Ectodermal cell (in vitro differentiated cells): ENCODE data around the gene COX6B1.
"Not testable (repeated sequence)": the region's sequence is repeated elsewhere in the genome, so short reads cannot be mapped to it uniquely, and the experiment has no call there.

ENCODE experiments used
- H3K27ac ChIP-seq: 2 replicates; pipeline ENCODE4 v1.7.0; 2013; ENCODE audit warnings: mild to moderate bottlenecking, low read depth, low read length; ENCODE audit not compliant: insufficient read depth, poor library complexity, severe bottlenecking
- H3K27me3 ChIP-seq: 2 replicates; pipeline ENCODE4 v1.7.0; 2013; ENCODE audit warnings: mild to moderate bottlenecking, low read length; ENCODE audit not compliant: insufficient read depth, control insufficient read depth, poor library complexity, severe bottlenecking
- H3K36me3 ChIP-seq: one replicate; pipeline ENCODE4 v1.7.0; 2013; ENCODE audit warnings: low read length; ENCODE audit not compliant: control insufficient read depth, insufficient read depth
- H3K4me1 ChIP-seq: one replicate; pipeline ENCODE4 v1.7.0; 2013; ENCODE audit warnings: low read length; ENCODE audit not compliant: control insufficient read depth, insufficient read depth
- H3K4me3 ChIP-seq: 2 replicates; pipeline ENCODE4 v1.7.0; 2013; ENCODE audit warnings: low read depth, low read length, control low read depth; ENCODE audit not compliant: insufficient read depth
- H3K9me3 ChIP-seq: 2 replicates; pipeline ENCODE4 v1.7.0; 2013; ENCODE audit warnings: mild to moderate bottlenecking, low read length, moderate library complexity; ENCODE audit not compliant: control insufficient read depth
- WGBS, 2 experiments: methylation state at CpG; one replicate each; pipeline ENCODE4 v1.1.7; 2013; ENCODE audit warnings: missing lambda C conversion rate in 2 of 2; 5-methylcytosine and 5-hydroxymethylcytosine counted together

COX6B1 gene

DNA sequence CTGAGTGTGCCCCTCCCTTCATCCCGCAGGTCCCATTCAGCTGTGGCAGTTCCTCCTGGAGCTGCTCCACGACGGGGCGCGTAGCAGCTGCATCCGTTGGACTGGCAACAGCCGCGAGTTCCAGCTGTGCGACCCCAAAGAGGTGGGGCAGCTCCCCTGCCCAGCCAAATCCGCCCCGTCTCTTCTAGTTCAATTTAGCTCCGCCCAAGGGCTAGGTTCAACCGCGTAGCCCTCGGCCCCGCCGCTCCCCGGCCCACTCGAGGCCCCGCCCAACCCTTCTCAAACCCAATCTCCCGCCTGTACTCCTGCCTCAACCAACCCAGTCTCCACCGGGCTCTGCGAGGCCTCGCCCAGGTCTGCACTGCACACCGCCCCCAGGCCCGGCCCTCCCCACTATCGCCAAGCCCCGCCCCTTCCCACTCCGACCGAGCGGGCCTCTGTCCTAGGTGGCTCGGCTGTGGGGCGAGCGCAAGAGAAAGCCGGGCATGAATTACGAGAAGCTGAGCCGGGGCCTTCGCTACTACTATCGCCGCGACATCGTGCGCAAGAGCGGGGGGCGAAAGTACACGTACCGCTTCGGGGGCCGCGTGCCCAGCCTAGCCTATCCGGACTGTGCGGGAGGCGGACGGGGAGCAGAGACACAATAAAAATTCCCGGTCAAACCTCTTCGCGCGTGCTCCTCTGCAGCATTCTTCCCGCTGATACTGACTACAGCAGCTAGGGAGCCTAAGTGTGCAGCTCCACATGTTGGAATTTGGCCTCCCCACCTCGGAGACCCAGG, 3.7 kb upstream of the COX6B1 start:
- H3K36me3 ChIP-seq = no peaks in the 10 kb centered on the region
- H3K4me3 ChIP-seq = peak overlapping the region; percentile 48
- peak overlapping the region; percentile 79 for H3K27ac ChIP-seq
- no peaks in the 10 kb centered on the region for H3K9me3 ChIP-seq
- H3K27me3 ChIP-seq = peaks cover 5% of the 10 kb centered on the region
- WGBS, 2 experiments = 1% methylated on average over 60 of the region's 60 CpGs
- peaks cover 27% of the 10 kb centered on the region for H3K4me1 ChIP-seq

DNA sequence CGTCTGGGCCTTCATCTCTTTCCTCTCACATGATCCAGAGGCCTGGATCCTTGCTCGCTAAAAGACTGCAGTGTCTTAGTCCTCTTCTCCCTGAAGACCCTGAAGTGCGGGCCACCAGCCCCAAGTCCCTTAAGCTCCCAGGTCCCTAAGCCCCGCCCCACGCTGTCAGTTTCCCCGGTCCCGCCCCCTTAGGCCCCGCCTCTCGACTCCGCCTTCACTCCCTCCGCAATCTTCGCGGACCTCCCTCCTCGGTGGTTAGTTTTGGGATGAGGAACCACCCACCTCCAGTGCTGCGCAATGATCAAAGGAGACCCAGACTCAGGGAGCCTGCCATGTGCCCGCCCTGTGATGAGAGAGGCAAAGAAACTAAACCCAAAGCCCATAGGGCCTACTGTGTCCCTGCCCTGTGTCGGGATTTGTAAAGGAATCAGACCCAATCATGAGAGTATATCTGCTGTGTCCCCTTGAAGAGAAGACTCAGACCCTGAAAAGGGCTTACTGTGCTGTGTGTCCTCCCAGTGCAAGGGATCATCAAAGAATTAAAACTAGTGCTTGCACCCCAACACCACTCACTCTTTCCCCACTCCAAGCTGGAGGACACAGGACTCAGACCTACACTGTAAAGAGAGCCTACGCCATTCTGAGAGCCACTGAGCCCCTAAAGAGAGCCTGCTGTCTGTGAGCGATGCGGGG, 3.0 kb upstream of the COX6B1 start:
- H3K36me3 ChIP-seq = no peaks in the 10 kb centered on the region
- 15 to 16% methylated on average over 20 of the region's 20 CpGs for WGBS, 2 experiments
- H3K4me1 ChIP-seq = peaks cover 21% of the 10 kb centered on the region
- peak overlapping the region; percentile 48 for H3K4me3 ChIP-seq
- peak overlapping the region; percentile 28 for H3K27ac ChIP-seq
- no peaks in the 10 kb centered on the region for H3K9me3 ChIP-seq
- peaks cover 5% of the 10 kb centered on the region for H3K27me3 ChIP-seq

DNA sequence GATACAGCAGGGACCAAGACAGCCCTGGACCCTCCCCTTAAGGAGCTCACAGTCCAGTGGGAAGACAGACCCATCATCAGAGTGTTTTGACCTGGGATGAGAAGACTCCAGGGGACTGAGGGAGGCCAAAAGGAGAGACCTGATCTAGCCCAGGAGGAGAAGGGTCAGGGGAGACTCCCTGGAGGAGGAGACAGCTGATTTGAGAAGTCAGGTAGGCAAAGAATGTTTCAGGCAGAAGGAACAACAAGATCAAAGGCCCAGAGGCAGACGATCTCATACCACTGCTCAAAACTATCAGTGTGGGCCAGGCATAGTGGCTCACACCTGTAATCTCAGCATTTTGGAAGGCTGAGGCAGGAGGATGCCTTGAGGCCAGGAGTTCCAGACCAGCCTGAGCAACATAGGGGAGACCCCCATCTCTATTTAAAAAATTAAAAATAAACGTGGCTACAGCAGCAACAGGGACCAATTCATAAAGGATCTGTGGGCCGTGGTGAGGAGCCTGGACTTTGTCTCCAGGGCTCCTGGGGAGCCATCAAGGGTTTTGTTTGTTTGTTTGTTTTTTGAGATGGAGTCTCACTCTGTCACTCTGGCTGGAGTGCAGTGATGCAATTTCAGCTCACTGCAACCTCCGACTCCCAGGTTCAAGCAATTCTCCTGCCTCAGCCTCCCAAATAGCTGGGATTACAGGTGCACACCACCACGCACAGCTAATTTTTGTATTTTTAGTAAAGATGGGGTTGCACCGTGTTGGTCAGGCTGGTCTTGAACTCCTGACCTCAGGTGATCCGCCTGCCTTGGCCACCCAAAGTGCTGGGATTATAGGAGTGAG, 2.2 kb upstream of the COX6B1 start:
- Histone ChIP-seq H3K27me3 (peaks cover 5% of the 10 kb centered on the region), H3K36me3 (no peaks in the 10 kb centered on the region), H3K4me3 (no peak overlapping the region), H3K9me3 (no peaks in the 10 kb centered on the region), H3K27ac (no peak overlapping the region), H3K4me1 (peaks cover 21% of the 10 kb centered on the region)
- WGBS, 2 experiments = 86 to 88% methylated on average over 7 of the region's 7 CpGs

DNA sequence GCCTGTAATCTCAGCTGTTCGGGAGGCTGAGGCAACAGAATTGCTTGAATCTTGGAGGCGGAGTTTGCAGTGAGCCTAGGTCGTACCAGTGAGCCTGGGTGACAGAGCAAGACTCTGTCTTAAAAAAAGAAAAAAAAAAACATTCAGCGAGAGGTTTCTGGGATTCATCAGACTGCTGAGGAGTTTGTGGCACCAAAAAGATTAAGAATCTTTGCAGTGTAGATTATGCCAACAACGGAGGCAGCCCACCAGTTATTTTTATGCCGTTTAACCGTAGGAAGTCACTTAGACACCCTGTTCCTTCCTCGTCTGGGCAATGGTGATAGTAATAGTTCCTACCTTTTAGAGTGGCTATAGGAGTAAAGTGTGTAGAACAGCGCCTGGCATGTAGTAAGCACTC, 2.5 kb downstream of the COX6B1 start:
- no peak overlapping the region for H3K27ac ChIP-seq
- H3K9me3 ChIP-seq = no peaks in the 10 kb centered on the region
- no peak overlapping the region for H3K4me3 ChIP-seq
- 93 to 94% methylated on average over 9 of the region's 9 CpGs for WGBS, 2 experiments
- peaks cover under 1% of the 10 kb centered on the region for H3K4me1 ChIP-seq
- peaks cover 13% of the 10 kb centered on the region for H3K36me3 ChIP-seq
- peaks cover 5% of the 10 kb centered on the region for H3K27me3 ChIP-seq

DNA sequence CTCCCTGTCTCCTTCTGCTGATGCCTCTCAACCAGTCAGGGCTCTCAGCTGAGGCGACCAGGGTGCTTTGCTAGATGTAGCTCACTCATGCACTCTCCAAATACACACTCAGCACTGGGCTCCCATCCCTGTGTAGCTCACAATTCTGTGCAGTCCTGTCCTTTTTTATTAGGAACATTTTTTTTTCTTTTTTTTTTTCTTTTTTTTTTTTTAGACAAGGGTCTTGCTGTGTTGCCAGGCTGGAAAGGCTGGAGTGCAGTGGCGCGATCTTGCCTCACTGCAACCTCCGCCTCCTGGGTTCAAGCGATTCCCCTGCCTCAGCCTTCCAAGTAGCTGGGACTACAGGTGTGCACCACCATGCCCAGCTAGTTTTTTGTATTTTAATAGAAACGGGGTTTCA, 6.7 kb downstream of the COX6B1 start:
- H3K27ac ChIP-seq, H3K27me3 ChIP-seq, H3K4me3 ChIP-seq, H3K9me3 ChIP-seq, H3K4me1 ChIP-seq: not testable (repeated sequence)
- peaks cover 34% of the 10 kb centered on the region for H3K36me3 ChIP-seq
- WGBS, 2 experiments = 93 to 96% methylated on average over 6 of the region's 6 CpGs

DNA sequence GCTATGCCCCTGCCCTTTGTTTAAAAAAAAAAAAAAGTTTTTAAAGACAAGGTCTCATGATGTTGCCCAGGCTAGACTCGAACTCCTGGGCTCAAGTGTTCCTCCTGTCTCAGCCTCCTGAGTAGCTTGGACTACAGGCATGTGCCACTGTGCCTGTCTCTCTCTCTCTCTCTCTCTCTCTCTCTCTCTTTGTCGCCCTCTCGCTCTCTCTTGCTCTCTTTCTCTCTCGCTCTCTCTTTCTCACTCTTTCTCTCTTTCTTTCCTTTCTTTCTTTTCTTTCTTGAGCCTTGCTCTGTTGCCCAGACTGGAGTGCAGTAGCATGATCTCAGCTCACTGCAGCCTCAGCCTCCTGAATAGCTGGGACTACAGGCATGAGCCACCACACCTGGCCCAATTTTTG, 7.5 kb downstream of the COX6B1 start:
- Histone ChIP-seq H3K27ac (no peak overlapping the region), H3K4me3 (no peak overlapping the region), H3K36me3 (peaks cover 34% of the 10 kb centered on the region), H3K4me1 (no peaks in the 10 kb centered on the region), H3K9me3 (no peaks in the 10 kb centered on the region), H3K27me3 (no peaks in the 10 kb centered on the region)
- 92 to 95% methylated on average over 4 of the region's 4 CpGs for WGBS, 2 experiments

DNA sequence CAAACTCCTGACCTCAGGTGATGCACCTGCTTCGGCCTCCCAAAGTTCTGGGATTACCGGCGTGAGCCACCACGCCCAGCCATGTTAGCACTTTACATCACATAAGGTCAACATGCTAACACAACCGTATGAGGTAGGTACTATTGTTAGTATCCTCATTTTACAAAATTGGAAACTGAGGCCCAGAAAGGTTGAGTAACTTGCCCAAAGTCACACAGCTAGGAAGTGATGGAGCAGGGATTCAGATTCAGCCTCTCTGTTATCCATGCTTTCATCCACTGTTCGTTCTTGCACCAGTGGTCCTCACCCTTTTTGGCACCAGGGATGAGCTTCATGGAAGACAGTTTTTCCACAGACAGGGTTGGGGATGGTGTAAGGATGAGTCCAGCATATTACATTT, 8.6 kb downstream of the COX6B1 start:
- no peak overlapping the region for H3K27ac ChIP-seq
- no peaks in the 10 kb centered on the region for H3K27me3 ChIP-seq
- no peaks in the 10 kb centered on the region for H3K4me1 ChIP-seq
- no peak overlapping the region for H3K4me3 ChIP-seq
- peaks cover 32% of the 10 kb centered on the region for H3K36me3 ChIP-seq
- WGBS, 2 experiments = 96% methylated on average over 6 of the region's 6 CpGs
- H3K9me3 ChIP-seq = no peaks in the 10 kb centered on the region

DNA sequence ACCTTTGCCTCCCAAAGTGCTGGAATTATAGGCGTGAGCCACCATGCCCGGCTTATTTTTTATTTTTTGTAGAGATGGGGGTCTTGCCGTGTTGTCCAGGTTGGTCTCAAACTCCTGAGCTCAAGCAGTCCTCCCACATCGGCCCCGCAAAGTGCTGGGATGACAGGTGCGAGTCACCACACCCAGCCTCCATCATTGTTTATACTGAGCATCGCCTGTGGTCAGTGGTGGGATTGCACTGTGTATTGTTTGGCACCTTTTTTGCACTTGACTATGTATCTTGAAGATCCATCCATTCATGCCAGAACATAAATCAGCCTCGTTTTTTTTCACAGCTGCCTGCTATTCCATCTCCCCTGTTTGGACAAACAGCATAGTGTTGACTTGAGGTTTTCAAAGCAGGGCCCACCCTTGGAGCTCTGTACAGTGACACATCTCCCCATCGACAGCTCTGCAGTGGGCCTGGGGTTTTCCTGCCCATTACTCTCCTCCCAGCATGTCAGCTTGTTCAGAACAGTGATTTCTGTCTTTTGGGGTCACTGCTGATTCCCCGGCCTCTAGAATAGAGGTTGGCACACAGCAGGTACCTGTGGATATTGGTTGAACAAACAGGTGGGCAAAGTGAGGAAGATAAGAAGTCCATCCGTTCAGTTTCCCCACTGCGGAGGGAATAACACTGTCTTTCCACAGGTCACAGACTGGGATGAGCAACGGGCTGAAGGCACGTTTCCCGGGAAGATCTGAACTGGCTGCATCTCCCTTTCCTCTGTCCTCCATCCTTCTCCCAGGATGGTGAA, 10.0 kb downstream of the COX6B1 start:
- Histone ChIP-seq H3K27ac (no peak overlapping the region), H3K4me3 (no peak overlapping the region), H3K36me3 (peaks cover 30% of the 10 kb centered on the region), H3K27me3 (no peaks in the 10 kb centered on the region), H3K9me3 (no peaks in the 10 kb centered on the region), H3K4me1 (no peaks in the 10 kb centered on the region)
- WGBS, 2 experiments = 92 to 94% methylated on average over 15 of the region's 15 CpGs

DNA sequence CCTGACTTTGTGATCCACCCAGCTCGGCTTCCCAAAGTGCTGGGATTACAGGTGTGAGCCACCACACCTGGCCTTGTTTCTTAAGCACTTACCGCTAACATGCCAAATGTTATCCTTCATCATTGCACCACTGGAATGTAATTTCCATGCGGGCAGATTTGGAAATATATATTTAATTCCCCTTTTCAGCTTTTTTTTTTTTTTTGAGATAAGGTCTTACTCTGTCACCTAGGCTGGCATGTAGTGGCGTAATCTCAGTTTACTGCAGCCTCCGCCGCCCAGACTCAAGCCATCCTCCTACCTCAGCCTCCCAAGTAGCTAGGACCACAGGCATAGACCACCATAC, 13.8 kb downstream of the COX6B1 start:
- H3K27ac ChIP-seq = no peak overlapping the region
- no peaks in the 10 kb centered on the region for H3K27me3 ChIP-seq
- H3K9me3 ChIP-seq = no peaks in the 10 kb centered on the region
- 95% methylated on average over 6 of the region's 6 CpGs for WGBS, 2 experiments
- H3K4me3 ChIP-seq = no peak overlapping the region
- peaks cover 14% of the 10 kb centered on the region for H3K36me3 ChIP-seq
- no peaks in the 10 kb centered on the region for H3K4me1 ChIP-seq
